H7 (cell line): ENCODE data around the gene SMR3A. TPM values are rescaled to one million over a fixed set of nuclear protein-coding genes. Genes with fewer than 3 reads are reported as not detected.

ENCODE experiments used
- DNase-seq: peaks from one replicate; pipeline ENCODE4 v3.0.0; 2012
- H3K27me3 ChIP-seq: 2 replicates; pipeline ENCODE4 v1.6.0; 2011; ENCODE audit warnings: mild to moderate bottlenecking, low read length; ENCODE audit not compliant: control insufficient read depth, insufficient read depth
- H3K36me3 ChIP-seq: replicated peaks from 2 replicates; pipeline ENCODE4 v1.5.1; 2011; ENCODE audit warnings: low read length; ENCODE audit not compliant: control insufficient read depth, insufficient read depth
- H3K4me3 ChIP-seq: 2 replicates; pipeline ENCODE4 v1.5.1; 2011; ENCODE audit warnings: low read depth, mild to moderate bottlenecking, control low read depth, low read length, moderate library complexity; ENCODE audit not compliant: insufficient read depth
- total RNA-seq: library from RNA; depleted of rRNA; stranded (reverse); fragments of >200 nt; shearing (Covaris generic); gene quantifications from 2 replicates; pipeline ENCODE4 v1.2.3, GENCODE V29; 2014; rRNA removed

Gene SMR3A
- total RNA-seq, 1 experiment from 2014 or later: not detected

DNA sequence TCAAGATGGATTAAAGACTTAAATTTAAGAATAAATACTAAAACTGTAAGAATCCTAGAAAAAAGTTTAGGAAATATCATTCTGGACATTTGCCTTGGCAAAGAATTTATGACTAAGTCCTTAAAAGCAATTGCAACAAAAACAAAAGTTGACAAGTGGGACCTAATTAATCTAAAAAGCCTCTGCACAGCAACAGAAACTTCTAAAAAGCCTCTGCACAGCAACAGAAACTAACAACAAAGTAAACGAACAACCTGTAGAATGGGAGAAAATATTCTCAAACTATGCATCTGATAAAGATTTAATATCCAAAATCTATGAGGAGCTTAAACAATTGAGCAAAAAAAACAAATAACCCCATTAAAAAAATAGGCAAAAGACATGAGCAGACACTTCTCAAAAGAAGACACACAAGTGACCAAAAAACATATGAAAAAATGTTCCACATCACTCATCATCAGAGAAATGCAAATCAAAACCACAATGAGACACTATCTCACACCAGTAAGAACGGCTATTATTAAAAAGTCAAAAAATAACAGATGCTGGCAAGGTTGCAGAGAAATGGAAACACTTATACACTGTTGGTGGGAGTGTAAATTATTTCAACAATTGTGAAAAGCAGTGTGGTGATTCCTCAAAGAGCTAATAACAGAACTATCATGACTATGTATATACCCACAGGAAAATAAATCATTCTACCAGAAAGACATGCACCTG lies 31.7 kb downstream of the SMR3A start:
- no peak overlapping the region for H3K4me3 ChIP-seq
- no peaks in the 10 kb centered on the region for H3K27me3 ChIP-seq
- H3K36me3 ChIP-seq: no peaks in the 10 kb centered on the region
- no peak for DNase-seq

- Histone ChIP-seq H3K4me3 (no peak within 1 kb of the TSS), H3K27me3 (no peaks in the 10 kb centered on the region), H3K36me3 (no peaks in the 10 kb centered on the region)
- DNase-seq: no peak
Observed at GRCh38 chr4:70397580-70397979, 37.0 kb downstream of the SMR3A start, which contains the start of gene OPRPN. OPRPN (plus strand) TSS chr4:70397940; CDS start chr4:70399286, 1,346 bp downstream.

GRCh38 chr4:70399319-70399718 lies 38.8 kb downstream of the SMR3A start:
- H3K27me3 ChIP-seq: no peaks in the 10 kb centered on the region
- no peaks in the 10 kb centered on the region for H3K36me3 ChIP-seq
- no peak for DNase-seq
- H3K4me3 ChIP-seq: no peak overlapping the region

GRCh38 chr4:70402762-70403161 lies 42.2 kb downstream of the SMR3A start:
- Histone ChIP-seq H3K27me3 (no peaks in the 10 kb centered on the region), H3K4me3 (no peak overlapping the region), H3K36me3 (no peaks in the 10 kb centered on the region)
- DNase-seq: no peak

DNA sequence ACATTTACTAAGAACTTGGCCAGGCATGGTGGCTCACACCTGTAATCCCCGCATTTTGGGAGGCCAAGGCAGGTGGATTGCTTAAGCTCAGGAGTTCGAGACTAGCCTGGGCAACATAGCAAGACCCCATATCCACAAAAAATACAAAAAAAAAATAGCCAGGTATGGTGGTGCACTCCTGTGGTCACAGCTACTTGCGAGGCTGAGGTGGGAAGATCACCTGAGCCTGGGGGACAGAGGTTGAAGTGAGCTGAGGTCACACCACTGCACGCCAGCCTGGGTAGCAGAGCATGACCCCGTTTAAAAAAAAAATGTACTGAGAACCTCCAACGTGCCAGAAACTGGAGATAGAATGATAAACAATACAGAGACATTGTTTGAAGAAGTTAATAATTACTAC lies 45.2 kb downstream of the SMR3A start:
- Histone ChIP-seq H3K27me3 (no peaks in the 10 kb centered on the region), H3K4me3 (no peak overlapping the region), H3K36me3 (no peaks in the 10 kb centered on the region)
- no peak for DNase-seq

Other genes starting within 250 kb of the SMR3A start
- not detected in 2 replicates for gene PRR27, start 206.5 kb upstream of the SMR3A start, total RNA-seq
- gene ODAM, start 165.0 kb upstream of the SMR3A start, total RNA-seq: not detected in 2 replicates
- not detected in 2 replicates for gene FDCSP, start 134.6 kb upstream of the SMR3A start, total RNA-seq
- gene CSN3, start 118.2 kb upstream of the SMR3A start, total RNA-seq: not detected in 2 replicates
- not detected in 2 replicates for gene CABS1, start 25.8 kb upstream of the SMR3A start, total RNA-seq
- gene SMR3B, start 22.4 kb downstream of the SMR3A start, total RNA-seq: not detected in 2 replicates
- not detected in 2 replicates for gene OPRPN, start 37.2 kb downstream of the SMR3A start, total RNA-seq
- not detected in 2 replicates for gene MUC7, start 111.4 kb downstream of the SMR3A start, total RNA-seq
- not detected in 2 replicates for gene AMTN, start 157.8 kb downstream of the SMR3A start, total RNA-seq
- gene AMBN, start 231.5 kb downstream of the SMR3A start, total RNA-seq: not detected in 2 replicates